Cortex of kidney (tissue), 1 donor: ENCODE results near the gene PRKCG.

Experiments used
- DNase-seq: peaks from one replicate; lab custom pipeline; 2025; lab: John Stamatoyannopoulos, UW

PRKCG gene

DNA sequence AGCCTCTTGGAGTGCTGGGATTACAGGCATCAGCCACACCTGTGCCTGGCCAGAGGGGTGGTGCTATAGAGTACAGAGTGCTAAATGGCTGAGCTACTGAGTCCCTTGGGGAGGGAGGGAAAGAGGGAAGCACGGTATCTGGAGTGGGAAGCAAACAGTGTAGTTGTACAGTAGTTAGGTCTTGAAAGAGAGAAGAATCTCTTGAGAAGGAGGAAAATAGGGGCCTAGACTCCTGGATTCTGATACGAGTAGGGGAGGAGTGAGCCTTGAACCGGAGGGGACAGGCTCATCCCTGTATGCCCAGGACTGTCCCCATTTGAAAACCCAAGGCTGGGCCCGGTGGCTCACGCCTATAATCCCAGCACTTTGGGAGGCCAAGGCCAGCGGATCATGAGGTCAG, 9.2 kb upstream of the PRKCG start:
- DNase-seq, result no peak

DNA sequence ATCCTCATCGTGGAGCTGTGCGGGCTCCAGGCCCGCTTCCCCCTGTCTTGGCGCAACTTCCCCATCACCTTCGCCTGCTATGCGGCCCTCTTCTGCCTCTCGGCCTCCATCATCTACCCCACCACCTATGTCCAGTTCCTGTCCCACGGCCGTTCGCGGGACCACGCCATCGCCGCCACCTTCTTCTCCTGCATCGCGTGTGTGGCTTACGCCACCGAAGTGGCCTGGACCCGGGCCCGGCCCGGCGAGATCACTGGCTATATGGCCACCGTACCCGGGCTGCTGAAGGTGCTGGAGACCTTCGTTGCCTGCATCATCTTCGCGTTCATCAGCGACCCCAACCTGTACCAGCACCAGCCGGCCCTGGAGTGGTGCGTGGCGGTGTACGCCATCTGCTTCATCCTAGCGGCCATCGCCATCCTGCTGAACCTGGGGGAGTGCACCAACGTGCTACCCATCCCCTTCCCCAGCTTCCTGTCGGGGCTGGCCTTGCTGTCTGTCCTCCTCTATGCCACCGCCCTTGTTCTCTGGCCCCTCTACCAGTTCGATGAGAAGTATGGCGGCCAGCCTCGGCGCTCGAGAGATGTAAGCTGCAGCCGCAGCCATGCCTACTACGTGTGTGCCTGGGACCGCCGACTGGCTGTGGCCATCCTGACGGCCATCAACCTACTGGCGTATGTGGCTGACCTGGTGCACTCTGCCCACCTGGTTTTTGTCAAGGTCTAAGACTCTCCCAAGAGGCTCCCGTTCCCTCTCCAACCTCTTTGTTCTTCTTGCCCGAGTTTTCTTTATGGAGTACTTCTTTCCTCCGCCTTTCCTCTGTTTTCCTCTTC, 8.0 kb upstream of the PRKCG start:
- no peak for DNase-seq

DNA sequence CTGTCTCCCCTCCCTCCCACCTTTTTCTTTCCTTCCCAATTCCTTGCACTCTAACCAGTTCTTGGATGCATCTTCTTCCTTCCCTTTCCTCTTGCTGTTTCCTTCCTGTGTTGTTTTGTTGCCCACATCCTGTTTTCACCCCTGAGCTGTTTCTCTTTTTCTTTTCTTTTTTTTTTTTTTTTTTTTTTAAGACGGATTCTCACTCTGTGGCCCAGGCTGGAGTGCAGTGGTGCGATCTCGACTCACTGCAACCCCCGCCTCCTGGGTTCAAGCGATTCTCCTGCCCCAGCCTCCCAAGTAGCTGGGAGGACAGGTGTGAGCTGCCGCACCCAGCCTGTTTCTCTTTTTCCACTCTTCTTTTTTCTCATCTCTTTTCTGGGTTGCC, 7.4 kb upstream of the PRKCG start:
- no peak for DNase-seq

DNA sequence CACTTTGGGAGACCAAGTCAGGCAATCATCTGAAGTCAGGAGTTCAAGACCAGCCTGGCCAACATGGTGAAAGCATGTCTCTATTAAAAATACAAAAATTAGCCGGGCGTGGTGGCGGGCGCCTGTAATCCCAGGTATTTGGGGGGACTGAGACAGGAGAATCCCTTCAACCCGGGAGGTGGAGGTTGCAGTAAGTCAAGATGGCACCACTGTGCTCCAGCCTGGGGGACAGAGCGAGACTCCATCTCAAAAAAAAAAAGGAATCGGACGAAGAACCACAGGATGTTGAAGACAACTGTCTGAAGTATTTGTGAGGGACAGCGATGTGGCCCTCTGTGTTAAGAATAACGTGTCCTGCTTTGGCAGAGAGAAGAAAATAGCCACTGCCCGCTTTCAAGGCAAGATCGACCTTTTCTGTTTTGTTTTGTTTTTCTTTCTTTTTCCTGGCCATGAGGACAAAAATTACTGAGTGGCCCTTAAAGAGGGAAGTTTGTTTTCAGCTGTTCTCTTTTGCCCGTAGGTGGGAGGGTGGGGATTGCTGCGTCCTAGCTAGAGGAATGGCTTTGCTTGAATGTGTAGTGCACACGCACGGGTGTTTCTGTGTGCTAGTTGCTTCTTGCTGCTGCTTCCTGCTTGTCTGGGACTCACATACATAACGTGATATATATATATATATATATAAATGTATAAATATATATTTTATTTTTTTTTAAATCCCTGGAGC, 6.2 kb upstream of the PRKCG start:
- DNase-seq, result no peak

DNA sequence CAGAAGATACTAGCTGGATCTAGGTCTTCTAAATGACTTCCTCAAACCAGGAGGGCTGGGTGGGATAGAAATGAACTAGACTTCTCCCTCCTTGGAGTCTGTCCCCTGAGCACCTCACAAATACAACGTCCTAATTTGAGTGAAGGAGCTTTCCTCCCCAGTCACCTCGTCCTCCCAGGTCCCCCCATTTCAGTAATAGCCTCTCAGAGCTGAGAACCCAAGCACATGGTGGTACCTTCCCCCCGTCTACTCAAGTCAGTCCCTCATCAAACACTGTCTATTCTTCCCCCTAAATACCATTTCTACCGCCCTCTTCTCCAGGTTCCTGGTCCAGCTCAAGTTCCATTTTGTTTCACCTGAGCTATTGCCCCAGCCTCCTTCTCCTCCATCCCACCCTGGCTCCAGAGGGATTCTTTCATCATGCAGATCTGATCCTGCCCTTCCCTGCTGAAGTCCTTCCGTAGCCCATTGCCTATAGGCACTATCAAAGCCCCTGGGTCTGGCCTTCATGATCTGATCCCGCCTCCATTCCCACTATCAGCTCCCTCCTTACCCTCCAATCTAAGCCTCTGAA, 5.3 kb upstream of the PRKCG start:
- no peak for DNase-seq

DNA sequence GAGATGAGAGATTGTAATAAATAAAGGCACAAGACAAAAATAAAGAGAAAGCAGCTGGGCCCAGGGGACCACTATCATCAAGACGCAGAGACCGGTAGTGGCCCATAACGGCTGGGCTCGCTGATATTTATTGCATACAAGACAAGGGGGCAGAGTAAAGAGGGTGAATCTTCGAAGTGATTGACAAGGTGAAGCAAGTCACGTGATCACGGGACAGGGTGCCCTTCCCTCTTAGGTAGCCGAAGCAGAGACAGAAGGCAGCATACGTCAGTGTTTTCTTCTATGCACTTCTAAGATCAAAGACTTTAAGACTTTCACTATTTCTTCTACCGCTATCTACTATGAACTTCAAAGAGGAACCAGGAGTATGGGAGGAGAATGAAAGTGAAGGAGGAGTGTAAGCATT, 4.6 kb upstream of the PRKCG start:
- no peak for DNase-seq

DNA sequence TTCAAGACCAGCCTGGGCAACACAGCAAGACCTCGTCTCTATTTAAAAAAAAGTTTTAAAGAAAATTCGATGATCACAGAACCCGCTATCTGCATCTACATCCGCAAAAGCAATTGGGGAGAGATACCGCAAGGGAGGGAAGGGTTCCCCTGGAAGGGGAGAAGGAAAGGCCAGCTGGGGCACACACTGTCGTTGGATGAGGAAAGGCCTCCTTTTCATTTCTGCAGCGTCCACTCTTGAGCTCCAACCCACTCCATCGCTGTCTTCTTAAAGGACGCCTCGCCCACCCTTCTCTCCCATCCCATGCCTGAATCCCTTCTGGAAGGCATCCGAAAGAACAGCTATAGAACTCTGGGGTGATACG, 3.2 kb upstream of the PRKCG start:
- DNase-seq, result no peak

DNA sequence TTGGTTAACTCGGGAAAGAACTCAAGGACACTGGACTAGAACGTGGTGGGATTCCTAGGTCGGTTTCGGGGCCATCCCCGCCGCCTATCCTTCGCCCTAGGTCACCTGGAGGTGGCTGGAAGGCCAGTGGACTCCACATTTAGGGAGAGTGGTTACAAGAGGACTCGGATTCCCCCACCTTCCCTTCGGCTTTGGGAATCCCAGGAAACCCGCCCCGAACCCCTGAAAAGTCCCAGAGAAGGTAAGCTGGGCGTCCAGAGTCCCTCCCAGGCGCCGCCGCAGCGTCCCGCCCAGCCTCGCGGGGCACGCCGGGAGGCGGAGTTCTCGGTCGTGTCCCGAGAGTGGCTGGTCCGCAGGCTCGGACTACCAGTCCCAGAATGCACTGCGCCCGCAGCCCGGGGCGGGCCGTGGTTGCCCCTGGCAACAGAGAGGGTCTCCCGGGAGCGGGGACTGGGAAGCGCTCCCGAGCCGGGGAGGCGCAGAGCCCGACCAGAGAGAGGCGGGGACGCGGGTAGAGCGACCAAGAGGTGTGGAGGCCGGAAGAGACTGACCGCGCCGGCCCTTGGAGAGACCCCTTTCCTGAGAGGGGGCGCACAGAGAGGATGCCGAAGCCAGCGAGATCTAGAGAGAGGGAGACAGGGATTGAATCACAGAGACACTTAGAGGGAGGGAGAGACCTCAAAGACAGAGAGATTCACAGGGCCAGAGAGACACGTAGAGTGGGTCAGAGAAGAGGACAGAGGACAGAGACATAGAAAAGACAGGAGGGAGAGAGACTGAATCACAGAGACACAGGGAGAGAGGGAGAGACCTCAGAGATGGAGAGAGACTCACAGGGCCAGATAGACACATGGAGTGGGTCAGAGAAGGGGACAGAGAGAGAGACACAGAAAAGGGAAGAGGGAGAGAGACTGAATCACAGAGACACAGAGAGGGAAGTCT, 2.6 kb upstream of the PRKCG start:
- DNase-seq, result no peak

DNA sequence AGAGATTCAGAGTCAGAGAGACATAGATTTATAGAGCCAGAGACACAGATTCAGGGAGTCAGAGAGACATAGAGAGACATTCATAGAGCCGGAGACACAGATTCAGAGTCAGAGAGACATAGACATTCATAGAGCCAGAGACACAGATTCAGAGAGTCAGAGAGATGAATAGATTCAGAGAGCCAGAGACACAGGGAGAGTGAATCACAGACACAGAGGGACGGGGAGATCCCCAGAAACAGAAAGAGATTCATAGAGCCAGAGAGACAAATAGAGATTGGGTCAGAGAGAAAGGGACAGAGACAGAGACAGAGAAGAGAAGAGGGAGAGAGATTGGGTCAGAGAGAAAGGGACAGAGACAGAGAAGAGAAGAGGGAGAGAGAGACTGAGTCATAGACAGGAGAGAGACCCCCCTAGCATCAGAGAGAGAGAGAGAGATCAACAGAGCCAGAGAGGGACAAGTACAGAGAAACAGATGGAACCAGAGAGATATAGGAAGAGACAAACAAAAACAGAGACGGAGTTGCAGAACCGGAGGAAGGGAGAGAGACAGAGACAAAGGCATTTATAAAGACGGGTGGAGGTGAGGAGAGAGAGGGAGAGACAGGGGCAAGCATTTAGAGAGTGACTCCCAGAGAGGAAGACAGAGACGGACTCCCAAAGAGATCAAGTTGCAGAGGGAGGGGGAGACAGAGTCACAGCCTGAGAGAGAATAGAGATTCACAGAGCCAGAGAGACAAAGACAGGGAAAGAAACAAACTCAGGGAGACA, 1.1 kb upstream of the PRKCG start:
- no peak for DNase-seq

DNA sequence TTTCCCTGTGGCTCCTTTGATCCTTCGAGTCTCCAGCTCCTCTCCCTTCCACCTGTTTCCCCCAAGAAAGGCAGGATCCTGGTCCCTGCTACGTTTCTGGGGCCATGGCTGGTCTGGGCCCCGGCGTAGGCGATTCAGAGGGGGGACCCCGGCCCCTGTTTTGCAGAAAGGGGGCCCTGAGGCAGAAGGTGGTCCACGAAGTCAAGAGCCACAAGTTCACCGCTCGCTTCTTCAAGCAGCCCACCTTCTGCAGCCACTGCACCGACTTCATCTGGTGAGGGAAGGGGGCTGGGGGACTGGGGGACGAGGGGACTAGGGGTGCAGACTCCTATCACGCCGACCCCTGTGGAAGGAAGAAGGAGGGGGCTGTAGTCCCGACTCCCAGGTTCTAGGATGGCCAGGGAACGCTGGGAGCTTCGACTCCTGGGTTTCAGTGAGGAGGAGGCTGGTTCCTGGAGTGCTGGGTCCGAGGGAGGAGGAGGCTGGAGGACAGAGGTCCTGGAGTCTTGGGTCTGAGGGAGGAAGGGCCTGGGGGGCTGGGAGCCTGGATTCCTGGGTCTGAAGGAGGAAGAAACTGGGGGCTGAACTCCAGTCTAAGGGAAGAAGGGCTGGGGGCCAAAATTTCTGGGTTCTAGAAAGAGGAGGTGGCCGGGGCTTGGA, 524 bp downstream of the PRKCG start:
- no peak for DNase-seq

DNA sequence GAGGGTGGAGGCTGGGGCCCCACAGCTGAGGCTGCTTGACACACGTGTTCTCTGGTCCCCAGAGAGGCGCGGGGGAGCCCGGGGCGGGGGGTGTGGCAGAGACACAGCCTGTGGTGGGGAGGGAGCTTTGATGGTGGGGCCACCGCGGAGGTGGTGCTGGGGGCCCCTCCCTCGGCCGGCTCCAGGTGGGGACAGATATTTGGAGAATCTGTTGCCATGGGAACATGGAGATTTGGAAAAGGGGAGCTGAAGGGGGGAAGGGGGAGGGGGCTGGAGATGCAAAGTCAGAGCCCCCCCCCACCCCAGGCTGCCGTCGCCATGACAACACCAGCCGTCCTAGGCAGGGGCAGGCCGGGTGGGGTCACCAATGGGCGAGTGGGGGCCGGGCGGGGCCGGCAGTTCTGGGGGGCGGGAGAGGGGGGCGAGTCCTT, 1.2 kb downstream of the PRKCG start:
- DNase-seq, result no peak

DNA sequence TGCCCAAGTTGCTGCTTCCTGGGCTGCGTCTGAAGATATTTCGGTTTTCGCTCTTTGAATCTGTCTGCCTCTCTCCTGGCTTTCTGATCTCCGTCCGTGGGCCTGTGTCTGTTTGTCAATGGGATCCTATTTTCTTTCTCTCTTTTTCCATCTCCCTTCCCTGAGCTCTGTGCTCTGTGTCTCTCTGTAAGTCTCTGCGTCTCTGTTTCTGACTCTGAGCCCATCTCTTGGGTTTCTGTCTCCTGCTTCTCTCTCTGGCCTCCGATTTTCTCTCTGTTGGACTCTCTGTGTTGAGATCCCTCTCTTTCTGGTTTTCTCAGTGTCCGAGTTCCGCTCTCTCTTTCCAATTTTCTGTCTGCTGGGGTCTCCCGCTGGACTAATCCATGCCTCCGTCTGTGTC, 1.7 kb downstream of the PRKCG start:
- no peak for DNase-seq

DNA sequence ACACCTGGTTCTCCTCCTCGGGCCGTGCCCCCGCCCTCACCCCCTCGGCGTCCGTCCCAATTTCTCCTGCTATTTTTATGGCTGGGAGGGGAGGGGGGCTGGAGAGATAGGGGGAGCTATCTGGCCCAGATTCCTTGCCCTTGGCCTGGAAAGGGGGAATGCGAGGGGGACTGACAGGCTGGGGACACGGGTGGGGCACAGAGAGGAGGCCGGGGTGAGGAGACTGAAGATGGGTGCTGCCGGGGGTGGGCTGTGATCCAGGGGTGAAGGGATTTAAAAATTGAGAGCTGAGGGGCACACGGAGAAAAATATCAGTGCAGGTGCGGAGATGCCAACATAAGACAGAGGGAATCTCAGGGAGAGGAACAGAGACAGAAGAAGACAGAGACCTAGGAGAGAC, 2.3 kb downstream of the PRKCG start:
- DNase-seq, result no peak

DNA sequence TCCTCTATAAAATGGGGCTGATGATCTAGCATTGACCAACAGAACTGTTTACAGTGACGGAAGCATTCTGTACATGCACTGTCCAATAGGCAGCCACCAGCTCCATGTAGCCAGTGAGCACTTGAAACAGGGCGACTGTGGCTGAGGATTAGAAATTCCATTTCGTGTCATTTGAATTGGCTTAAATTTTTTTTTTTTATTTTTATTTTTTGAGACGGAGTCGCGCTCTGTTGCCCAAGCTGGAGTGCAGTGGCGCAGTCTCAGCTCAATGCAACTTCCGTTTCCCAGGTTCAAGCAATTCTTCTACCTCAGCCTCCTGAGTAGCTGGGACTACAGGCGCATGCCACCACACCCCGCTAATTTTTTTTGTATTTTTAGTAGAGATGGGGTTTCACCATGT, 3.0 kb downstream of the PRKCG start:
- DNase-seq, result no peak

DNA sequence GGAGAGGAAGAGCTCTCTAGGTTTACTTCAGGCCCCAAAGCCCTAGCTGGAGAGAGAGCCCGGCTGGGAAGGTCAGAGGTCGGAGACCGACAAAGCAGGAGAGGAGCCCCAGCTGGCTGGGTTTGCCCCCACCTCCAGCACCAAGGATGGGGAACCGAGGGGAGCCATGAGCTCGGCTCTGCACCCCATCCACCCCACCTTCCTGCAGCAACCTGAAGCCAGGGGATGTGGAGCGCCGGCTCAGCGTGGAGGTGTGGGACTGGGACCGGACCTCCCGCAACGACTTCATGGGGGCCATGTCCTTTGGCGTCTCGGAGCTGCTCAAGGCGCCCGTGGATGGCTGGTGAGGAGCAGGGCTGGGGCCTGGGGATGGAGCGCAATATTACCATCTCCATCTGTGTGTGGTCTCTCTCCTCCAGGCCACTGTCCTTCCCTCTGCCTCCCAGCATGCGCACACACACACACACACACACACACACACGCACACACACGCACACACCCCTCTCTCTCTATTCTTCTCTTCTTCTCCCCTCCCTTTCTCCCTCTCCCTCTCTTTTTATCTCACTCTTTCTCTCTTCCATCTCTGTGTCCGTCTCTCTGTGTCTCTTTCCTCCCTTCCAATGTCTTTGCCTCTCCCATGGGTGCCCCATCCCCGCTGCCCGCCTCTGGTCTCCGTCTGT, 10.4 kb downstream of the PRKCG start:
- DNase-seq, result no peak

DNA sequence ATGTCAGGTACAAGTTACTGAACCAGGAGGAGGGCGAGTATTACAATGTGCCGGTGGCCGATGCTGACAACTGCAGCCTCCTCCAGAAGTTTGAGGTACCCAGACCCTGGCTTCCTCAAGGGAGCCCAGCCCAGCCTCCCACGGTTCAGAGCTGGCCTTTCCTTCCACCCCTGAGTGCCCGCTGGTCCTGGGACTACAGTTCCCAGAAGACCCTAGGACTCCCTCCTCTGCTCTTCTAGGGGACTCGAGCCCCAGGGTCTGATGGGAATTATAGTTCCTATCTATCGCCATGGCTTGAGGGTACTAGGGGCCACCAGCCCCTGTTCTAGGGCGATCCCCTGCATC, 11.0 kb downstream of the PRKCG start:
- DNase-seq, result no peak

DNA sequence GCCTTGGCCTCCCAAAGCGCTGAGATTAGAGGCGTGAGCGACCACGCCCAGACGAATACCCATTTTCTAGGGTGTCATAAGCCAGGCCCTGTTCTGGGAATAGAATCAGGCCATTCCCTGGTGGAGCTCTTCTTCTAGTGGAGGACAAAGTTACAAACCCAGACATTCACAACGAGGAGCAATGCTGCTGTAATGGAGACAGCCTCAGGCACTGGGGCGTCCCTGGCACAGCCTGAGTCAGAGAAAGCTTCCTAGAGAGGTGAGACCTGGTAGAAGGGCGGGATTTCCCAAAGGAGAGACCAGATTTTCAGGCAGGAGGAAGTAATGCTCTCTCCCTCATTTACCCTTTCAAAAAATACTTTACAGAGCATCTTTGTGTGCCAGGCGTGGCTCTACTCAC, 12.7 kb downstream of the PRKCG start:
- DNase-seq, result no peak

DNA sequence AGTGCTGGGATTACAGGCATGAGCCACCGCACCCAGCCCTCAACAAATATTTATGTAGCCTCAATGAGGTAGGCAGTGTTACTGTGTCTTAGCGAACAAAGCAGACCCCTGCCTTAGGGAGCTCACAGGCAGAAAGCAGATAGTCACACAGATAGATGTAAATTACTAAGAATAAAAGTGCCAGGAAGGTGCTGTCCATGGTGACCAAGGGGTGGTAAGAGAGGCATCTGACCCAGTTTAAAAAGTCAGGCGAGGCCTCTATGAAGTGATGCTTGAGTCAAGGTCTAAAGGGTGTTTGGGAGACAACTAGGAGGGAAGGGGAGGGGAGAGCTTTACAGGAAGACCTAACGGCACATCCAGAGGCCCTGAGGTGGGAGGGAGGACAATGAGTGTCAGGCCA, 14.7 kb downstream of the PRKCG start:
- DNase-seq, result no peak

DNA sequence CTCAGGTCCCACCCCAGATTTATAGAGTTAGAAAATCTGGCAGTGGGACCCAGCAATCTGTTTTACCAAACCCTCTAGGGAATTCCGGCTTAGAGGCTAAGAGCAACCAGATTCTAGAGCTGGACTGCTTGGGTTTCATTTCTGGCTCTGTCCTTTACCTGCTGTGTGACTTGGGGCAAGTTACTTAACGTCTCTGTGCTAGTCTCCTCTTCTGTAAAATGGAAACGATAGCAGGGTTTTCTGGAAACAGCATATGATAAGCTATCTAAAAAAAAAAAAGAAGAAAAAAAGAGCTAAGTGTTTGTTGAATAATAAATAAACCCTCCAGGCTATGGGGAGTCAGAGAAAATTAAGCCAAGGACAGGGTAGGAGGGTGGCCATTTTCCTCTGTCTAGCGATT, 15.5 kb downstream of the PRKCG start:
- DNase-seq, result no peak

DNA sequence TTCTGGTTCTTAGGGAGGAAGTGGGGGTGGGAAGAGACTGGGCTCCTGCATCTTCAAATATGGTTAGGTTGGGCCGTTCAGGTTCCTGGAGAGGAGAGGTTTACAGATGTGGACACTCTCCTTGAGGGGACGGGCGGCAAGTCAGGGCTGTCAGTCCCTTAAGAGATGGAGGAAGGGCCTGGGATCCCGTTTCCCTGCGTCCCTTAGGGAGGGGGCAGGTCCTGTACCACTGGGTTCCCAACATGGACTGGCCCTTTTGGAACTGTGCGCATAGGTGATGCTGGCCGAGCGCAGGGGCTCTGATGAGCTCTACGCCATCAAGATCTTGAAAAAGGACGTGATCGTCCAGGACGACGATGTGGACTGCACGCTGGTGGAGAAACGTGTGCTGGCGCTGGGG, 16.2 kb downstream of the PRKCG start:
- no peak for DNase-seq
